DOHH2 (cell line): ENCODE data around the gene TMEM202.
"Not testable (repeated sequence)": the region's sequence is repeated elsewhere in the genome, so short reads cannot be mapped to it uniquely, and the experiment has no call there.

Source experiments
- H3F3A ChIP-seq: fragments of 200-600 bp; sonication (generic), shearing (Covaris generic); 2 replicates; pipeline ENCODE4 v1.6.0; 2016; ENCODE audit warnings: antibody characterized with exemption, mild to moderate bottlenecking; ENCODE audit not compliant: control insufficient read depth, insufficient read depth
- H3K27ac ChIP-seq: fragments of 200-600 bp; sonication (generic); 2 replicates; pipeline ENCODE4 v1.5.1; 2014; ENCODE audit warnings: low read depth, mild to moderate bottlenecking, low read length, moderate library complexity
- H3K27me3 ChIP-seq: fragments of 200-600 bp; sonication (generic); 2 replicates; pipeline ENCODE4 v1.6.1; 2014; ENCODE audit warnings: mild to moderate bottlenecking, low read length, mixed read lengths; ENCODE audit not compliant: control insufficient read depth
- H3K36me3 ChIP-seq: fragments of 200-600 bp; sonication (generic); 2 replicates; pipeline ENCODE4 v1.6.1; 2014; ENCODE audit warnings: mild to moderate bottlenecking, low read length, moderate library complexity, mixed read lengths; ENCODE audit not compliant: control insufficient read depth
- H3K4me1 ChIP-seq: fragments of 200-600 bp; sonication (generic); 2 replicates; pipeline ENCODE4 v1.6.1; 2014; ENCODE audit warnings: mild to moderate bottlenecking, low read length, mixed read lengths; ENCODE audit not compliant: control insufficient read depth
- H3K4me2 ChIP-seq: fragments of 200-600 bp; sonication (generic); 2 replicates; pipeline ENCODE4 v1.6.0; 2014; ENCODE audit warnings: mild to moderate bottlenecking, low read length, moderate library complexity
- H3K4me3 ChIP-seq: fragments of 200-600 bp; sonication (generic); 2 replicates; pipeline ENCODE4 v1.5.1; 2014; ENCODE audit warnings: mild to moderate bottlenecking, low read length, mixed read lengths
- H3K79me2 ChIP-seq: fragments of 200-600 bp; sonication (generic); 2 replicates; pipeline ENCODE4 v1.6.1; 2014; ENCODE audit warnings: mild to moderate bottlenecking, low read length, mixed read lengths; ENCODE audit not compliant: control insufficient read depth
- H3K9me2 ChIP-seq: fragments of 200-600 bp; sonication (generic); replicated peaks from 2 replicates; pipeline ENCODE4 v1.6.1; 2014; ENCODE audit warnings: mild to moderate bottlenecking, low read length, mixed read lengths; ENCODE audit not compliant: control insufficient read depth
- H3K9me3 ChIP-seq: fragments of 200-600 bp; sonication (generic); 2 replicates; pipeline ENCODE4 v1.6.1; 2014; ENCODE audit warnings: antibody characterized with exemption, low read length, mixed read lengths; ENCODE audit not compliant: control insufficient read depth, insufficient read depth
- H4K20me1 ChIP-seq: fragments of 200-600 bp; sonication (generic); 2 replicates; pipeline ENCODE4 v1.6.0; 2014; ENCODE audit warnings: low read depth, mild to moderate bottlenecking, antibody characterized with exemption, low read length, moderate library complexity; ENCODE audit not compliant: control insufficient read depth, insufficient read depth
- CTCF ChIP-seq: fragments of 200-600 bp; sonication (generic); IDR thresholded peaks from one replicate; pipeline ENCODE4 v1.5.1; 2014; ENCODE audit warnings: antibody characterized with exemption, mild to moderate bottlenecking, low read depth, low read length; ENCODE audit not compliant: poor library complexity, severe bottlenecking
- EZH2phosphoT487 ChIP-seq: fragments of 200-600 bp; sonication (generic); IDR thresholded peaks from 2 replicates; pipeline ENCODE4 v1.6.1; 2017; ENCODE audit warnings: borderline replicate concordance, mild to moderate bottlenecking, antibody characterized with exemption, low read length, moderate library complexity, mixed read lengths

TMEM202 gene

DNA sequence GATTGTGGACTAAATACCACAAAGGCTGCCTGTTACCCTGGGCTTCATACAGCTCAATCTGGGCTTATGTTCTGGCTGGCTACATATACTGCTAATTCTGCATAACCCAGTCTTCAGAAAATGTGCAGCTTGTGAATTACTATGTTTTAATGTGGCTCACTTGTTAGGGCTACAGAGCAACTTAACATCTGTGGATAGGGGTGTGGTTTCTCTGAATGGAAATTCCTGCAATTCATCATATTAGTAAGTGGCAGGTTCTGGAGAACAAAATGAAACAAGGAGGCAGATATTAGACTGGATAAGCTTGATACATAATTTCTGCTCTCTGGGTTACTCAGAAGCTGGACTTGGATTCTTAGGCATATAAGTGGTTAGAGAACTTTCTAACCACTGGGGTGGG is 6.7 kb downstream of the TMEM202 start:
- TF ChIP-seq CTCF = no peak
- TF ChIP-seq EZH2phosphoT487 = no peak
- Histone ChIP-seq H3F3A (no peaks in the 10 kb centered on the region), H3K27ac (no peak overlapping the region), H3K36me3 (no peaks in the 10 kb centered on the region), H3K4me1 (no peaks in the 10 kb centered on the region), H3K4me3 (no peak overlapping the region), H3K9me3 (no peaks in the 10 kb centered on the region), H3K79me2 (no peaks in the 10 kb centered on the region), H3K4me2 (no peak overlapping the region), H3K27me3 (peaks cover 34% of the 10 kb centered on the region), H4K20me1 (no peaks in the 10 kb centered on the region), H3K9me2 (no peaks in the 10 kb centered on the region)

DNA sequence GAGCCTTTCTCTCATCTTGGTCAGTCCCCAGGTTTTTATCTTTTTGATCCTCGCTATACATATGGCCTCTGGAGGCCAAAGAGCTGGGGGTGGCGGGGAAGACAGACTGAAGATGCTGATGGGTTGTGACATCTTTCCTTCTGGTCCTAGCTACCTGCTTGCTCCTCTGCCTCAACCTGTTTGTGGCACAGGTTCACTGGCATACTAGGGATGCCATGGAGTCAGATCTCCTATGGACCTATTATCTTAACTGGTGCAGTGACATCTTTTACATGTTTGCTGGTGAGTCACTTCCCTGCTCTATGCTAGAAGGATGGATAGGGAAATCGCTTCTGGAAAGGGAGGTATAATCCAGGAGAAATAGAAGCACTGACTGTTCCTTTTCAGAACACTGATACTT is 8.8 kb downstream of the TMEM202 start:
- Histone ChIP-seq H3K36me3 (no peaks in the 10 kb centered on the region), H3K27ac (no peak overlapping the region), H3F3A (no peaks in the 10 kb centered on the region), H4K20me1 (no peaks in the 10 kb centered on the region), H3K79me2 (no peaks in the 10 kb centered on the region), H3K4me2 (no peak overlapping the region), H3K9me2 (no peaks in the 10 kb centered on the region), H3K4me3 (no peak overlapping the region), H3K4me1 (no peaks in the 10 kb centered on the region), H3K9me3 (no peaks in the 10 kb centered on the region), H3K27me3 (peaks cover 32% of the 10 kb centered on the region)
- TF ChIP-seq EZH2phosphoT487 = no peak
- no peak for TF ChIP-seq CTCF

DNA sequence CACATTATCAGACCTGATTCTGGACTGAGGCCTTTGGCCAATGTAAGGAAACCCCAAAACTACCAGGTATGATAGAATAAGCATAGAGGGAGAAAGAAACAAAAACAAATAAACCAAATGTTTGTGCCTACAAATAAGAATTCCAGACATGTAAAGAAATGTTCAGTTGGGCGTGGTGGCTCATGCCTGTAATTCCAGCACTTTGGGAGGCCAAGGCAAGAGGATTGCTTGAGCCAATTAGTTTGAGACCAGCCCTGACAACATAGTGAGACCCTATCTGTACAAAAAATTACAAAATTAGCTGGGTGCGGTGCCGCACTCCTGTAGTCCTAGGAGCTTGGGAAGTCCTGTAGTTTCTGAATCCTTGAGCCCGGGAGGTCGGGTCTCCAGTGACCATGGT is 13.0 kb downstream of the TMEM202 start:
- Histone ChIP-seq H3F3A (no peaks in the 10 kb centered on the region), H3K9me3 (no peaks in the 10 kb centered on the region), H3K36me3 (no peaks in the 10 kb centered on the region), H3K27me3 (peaks cover 17% of the 10 kb centered on the region), H3K4me1 (no peaks in the 10 kb centered on the region), H3K79me2 (no peaks in the 10 kb centered on the region), H3K4me3 (no peak overlapping the region), H3K4me2 (no peak overlapping the region), H4K20me1 (no peaks in the 10 kb centered on the region), H3K27ac (no peak overlapping the region), H3K9me2 (no peaks in the 10 kb centered on the region)
- no peak for TF ChIP-seq CTCF
- TF ChIP-seq EZH2phosphoT487 = no peak

GRCh38 chr15:72411544-72411943 is 13.4 kb downstream of the TMEM202 start:
- Histone ChIP-seq H3K4me1 (no peaks in the 10 kb centered on the region), H3K36me3 (no peaks in the 10 kb centered on the region), H3K9me2 (no peaks in the 10 kb centered on the region), H3K4me3 (no peak overlapping the region), H3K27me3 (peaks cover 13% of the 10 kb centered on the region), H3K79me2 (no peaks in the 10 kb centered on the region), H3K9me3 (no peaks in the 10 kb centered on the region), H3K4me2 (no peak overlapping the region), H3K27ac (no peak overlapping the region), H3F3A (no peaks in the 10 kb centered on the region), H4K20me1 (no peaks in the 10 kb centered on the region)
- no peak for TF ChIP-seq CTCF
- no peak for TF ChIP-seq EZH2phosphoT487

GRCh38 chr15:72413337-72413736 is 15.2 kb downstream of the TMEM202 start:
- not testable (repeated sequence) for H3F3A ChIP-seq, H3K4me1 ChIP-seq, H3K9me3 ChIP-seq, H3K4me3 ChIP-seq, H4K20me1 ChIP-seq, H3K4me2 ChIP-seq, H3K27ac ChIP-seq, H3K79me2 ChIP-seq, H3K9me2 ChIP-seq, H3K27me3 ChIP-seq, H3K36me3 ChIP-seq
